ENCODE data around the gene GPR137.
"Not testable (repeated sequence)": the region's sequence is repeated elsewhere in the genome, so short reads cannot be mapped to it uniquely, and the experiment has no call there.

GPR137 gene

DNA sequence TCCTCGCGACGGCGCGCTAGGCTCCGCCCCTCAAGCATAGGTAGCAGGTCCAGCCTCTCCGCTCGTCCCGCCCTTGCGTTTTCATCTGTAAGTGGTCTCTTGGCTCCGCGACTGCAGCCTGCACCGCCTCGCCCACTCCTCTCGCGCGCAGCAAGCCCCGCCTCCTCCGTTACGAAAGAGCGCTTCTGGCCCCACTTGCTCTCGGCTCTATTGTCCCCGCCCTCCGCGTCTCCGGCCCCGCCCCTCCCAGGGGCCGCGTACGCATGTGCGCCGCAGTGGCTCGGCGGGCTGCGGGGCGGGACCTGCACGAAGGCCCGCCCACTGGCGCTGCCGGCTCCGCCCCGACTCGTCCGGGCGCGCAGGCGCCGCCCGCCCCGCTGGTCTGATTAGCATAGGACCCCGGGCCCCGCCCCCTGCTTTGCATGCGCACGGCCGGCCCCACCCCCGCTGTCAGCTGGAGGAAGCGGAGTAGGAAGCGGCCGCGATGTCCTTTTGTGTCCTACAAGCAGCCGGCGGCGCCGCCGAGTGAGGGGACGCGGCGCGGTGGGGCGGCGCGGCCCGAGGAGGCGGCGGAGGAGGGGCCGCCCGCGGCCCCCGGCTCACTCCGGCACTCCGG is 19.5 kb downstream of the GPR137 start, which contains the start of gene ESRRA:
TSS of gene ESRRA (plus strand) at position 450 of the 616 bp plus-strand sequence. CDS start 1,656 bp downstream, outside the sequence.
- peak; percentile 100 for DNase-seq

DNA sequence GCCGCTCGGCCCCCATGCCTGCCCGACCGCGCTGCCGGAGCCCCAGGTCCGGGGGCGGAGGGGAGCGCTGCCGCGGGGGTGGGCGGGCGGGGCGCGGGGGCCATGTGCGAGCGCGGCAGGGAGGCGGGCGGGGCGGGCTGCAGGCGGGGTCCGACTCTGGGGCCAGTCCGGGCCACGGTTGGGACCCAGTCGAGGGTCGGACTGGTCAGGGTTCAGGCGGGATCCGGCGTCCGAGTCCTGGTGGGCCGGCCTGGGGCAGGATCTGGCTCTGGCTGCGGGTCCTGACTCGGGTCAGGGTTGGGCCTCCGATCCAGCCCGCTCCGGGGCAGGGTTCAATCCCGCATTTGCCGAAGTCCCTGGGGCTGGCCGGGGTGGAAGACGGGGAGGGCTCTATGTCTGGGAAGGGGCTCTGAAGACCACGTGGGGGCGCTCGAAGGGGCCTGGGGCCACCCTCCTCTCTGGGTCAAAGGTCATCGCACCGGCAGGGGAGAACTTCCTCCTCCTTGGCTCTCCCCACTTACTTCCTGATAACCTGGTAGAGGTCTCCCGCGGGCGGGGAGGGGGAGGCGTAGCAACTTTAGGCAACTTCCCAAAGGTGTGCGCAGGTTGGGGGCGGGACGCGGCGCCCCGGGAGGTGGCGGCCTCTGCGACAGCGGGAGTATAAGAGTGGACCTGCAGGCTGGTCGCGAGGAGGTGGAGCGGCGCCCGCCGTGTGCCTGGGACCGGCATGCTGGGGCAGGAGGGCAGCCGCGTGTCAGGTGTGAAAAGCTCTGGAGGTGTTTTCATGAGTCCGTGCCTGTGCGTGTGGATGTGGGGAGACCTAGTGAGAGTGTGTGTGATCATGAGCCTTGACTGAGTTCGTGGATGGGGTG is 20.3 kb downstream of the GPR137 start:
- peak; percentile 72 for DNase-seq

DNA sequence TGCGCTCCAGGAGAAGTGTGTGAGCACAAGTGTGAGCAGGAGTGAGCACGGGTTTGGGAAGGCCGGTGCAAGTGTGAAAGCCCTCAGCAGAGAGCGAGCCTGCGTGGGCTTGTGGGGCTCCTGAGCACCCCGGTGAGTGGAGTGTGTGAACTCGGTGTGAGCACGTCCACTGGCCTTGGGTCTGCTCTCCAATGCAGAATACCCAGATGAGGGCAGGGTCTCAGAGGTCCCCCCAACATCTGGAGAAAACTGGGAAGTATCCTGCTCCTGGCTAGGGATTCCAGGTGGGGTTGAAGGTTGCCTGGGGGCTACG is 20.9 kb downstream of the GPR137 start:
- no peak for DNase-seq

DNA sequence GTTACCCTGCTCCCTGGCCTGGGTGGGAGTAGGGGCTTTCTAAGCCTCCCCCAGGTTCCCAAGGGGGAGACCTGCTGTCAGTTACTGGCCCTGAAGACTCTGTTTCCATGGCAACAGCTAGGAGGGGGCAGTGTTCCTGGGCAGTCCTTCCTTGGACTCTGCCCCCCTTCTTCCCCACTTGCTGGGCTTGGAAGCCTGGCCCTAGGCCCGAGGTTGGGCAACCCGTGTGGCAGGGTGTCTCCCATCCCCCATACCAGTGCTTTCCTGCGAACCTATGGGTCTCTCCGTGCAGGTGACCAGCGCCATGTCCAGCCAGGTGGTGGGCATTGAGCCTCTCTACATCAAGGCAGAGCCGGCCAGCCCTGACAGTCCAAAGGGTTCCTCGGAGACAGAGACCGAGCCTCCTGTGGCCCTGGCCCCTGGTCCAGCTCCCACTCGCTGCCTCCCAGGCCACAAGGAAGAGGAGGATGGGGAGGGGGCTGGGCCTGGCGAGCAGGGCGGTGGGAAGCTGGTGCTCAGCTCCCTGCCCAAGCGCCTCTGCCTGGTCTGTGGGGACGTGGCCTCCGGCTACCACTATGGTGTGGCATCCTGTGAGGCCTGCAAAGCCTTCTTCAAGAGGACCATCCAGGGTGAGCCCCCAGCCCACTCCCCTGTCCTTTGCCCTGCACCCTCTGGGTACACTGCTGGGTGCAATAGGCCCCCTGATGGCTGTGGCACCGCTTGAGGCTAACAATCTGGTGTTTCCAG is 21.4 kb downstream of the GPR137 start:
- no peak for DNase-seq

DNA sequence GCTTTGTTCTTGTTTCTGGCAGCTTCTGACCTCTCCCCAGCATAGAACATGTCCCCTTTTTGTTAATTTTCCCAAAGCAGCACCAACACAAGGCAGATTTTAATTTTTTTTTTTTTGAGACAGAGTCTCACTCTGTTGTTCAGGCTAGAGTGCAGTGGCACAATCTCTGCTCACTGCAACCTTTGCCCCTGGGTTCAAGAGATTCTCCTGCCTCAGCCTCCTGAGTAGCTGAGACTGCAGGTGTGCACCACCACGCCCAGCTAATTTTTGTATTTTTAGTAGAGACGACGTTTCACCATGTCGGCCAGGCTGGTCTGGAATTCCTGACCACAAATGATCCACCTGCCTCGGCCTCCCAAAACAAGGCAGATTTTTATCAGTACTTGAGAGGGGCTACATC is 22.1 kb downstream of the GPR137 start:
- DNase-seq, result not testable (repeated sequence)

DNA sequence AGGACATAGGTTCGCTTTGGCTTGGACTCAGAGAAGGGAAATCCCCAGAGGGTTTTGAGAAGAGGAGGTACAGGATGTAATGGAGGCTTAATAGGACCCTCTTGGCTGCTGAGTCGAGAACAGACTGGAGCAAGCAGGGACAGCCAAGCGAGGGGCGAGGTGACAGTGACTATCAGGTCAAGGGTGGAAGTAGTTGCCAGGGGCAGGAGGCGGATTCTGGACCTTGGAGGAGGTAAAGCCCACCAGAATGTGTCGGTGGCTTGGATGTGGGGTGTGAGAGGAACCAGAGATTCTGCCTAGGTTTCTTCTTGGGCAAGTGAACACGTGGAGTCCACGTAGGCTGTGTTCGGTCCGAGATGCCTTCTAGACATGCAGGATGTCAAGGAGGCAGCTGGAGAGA is 27.3 kb downstream of the GPR137 start:
- DNase-seq, result no peak

DNA sequence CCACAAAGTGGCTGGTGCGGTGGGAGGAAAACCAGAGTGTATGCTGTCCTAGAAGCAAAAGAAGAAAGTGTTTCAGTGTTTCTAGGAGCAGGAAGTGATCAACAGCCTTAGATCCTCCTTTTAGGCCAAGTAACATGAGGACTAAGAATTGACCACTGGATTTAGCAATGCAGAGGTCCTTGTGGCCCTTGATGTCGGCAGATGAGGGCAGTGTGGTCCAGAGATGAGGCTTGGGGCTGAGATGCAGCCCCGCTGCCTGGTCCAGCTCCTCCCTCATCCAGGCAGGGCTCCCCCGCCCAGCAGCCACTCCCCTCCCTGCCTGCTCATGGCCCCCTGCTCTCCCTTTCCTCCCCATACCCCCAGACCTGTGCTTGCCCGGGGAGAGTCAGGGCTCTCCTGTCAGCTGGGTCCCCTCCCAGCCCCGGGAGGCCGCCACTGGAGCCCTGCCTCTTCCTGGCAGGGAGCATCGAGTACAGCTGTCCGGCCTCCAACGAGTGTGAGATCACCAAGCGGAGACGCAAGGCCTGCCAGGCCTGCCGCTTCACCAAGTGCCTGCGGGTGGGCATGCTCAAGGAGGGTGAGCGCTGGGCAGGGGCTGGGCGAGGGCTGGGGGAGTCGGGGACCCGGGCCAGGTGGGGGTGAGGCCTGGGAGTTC is 28.0 kb downstream of the GPR137 start:
- no peak for DNase-seq

DNA sequence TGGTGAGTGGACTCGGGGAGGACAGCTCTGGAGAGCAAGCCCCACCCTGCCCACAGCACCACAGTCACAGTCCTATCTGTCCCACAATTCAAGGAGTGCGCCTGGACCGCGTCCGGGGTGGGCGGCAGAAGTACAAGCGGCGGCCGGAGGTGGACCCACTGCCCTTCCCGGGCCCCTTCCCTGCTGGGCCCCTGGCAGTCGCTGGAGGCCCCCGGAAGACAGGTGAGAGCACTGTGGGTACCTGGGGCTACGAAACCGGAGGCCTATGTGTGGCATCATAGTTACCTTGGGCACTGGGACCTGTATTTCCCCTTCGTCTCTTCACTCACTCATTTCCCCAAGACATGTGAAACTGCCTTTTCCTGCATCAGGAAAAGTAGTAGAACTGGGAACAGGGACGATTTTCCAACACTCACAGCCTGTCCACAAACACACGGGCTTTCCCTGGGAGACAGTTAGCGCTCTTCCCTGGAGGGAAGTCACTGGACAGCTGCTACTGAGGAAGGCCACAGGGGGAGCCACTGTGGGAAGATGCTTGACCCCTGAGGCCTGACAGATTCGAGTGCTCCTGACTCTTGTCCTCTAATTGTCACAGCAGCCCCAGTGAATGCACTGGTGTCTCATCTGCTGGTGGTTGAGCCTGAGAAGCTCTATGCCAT is 28.6 kb downstream of the GPR137 start:
- DNase-seq, result no peak

DNA sequence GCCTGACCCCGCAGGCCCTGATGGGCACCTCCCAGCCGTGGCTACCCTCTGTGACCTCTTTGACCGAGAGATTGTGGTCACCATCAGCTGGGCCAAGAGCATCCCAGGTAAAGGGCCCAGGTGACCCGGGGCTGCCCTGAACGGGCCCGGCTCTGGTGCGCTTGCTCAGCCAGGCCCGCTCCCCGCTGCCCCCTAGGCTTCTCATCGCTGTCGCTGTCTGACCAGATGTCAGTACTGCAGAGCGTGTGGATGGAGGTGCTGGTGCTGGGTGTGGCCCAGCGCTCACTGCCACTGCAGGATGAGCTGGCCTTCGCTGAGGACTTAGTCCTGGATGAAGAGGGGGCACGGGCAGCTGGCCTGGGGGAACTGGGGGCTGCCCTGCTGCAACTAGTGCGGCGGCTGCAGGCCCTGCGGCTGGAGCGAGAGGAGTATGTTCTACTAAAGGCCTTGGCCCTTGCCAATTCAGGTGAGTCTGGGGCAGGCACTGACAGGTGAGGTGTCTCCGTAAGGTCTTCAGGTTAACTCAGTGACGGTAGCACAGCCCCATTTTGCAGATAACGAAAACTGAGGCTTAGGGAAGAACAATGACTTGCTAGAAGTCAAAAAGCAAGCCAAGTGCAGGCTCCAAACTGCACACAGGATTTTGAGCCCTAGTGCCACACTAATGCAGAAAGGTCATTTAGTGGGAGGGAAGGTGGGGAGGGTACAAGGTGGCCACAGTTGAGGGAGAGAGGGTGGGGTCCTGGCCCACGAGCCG is 29.3 kb downstream of the GPR137 start:
- no peak for DNase-seq

DNA sequence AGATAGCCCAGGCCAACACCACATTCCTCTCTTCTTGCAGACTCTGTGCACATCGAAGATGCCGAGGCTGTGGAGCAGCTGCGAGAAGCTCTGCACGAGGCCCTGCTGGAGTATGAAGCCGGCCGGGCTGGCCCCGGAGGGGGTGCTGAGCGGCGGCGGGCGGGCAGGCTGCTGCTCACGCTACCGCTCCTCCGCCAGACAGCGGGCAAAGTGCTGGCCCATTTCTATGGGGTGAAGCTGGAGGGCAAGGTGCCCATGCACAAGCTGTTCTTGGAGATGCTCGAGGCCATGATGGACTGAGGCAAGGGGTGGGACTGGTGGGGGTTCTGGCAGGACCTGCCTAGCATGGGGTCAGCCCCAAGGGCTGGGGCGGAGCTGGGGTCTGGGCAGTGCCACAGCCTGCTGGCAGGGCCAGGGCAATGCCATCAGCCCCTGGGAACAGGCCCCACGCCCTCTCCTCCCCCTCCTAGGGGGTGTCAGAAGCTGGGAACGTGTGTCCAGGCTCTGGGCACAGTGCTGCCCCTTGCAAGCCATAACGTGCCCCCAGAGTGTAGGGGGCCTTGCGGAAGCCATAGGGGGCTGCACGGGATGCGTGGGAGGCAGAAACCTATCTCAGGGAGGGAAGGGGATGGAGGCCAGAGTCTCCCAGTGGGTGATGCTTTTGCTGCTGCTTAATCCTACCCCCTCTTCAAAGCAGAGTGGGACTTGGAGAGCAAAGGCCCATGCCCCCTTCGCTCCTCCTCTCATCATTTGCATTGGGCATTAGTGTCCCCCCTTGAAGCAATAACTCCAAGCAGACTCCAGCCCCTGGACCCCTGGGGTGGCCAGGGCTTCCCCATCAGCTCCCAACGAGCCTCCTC is 30.2 kb downstream of the GPR137 start:
- not testable (repeated sequence) for DNase-seq

DNA sequence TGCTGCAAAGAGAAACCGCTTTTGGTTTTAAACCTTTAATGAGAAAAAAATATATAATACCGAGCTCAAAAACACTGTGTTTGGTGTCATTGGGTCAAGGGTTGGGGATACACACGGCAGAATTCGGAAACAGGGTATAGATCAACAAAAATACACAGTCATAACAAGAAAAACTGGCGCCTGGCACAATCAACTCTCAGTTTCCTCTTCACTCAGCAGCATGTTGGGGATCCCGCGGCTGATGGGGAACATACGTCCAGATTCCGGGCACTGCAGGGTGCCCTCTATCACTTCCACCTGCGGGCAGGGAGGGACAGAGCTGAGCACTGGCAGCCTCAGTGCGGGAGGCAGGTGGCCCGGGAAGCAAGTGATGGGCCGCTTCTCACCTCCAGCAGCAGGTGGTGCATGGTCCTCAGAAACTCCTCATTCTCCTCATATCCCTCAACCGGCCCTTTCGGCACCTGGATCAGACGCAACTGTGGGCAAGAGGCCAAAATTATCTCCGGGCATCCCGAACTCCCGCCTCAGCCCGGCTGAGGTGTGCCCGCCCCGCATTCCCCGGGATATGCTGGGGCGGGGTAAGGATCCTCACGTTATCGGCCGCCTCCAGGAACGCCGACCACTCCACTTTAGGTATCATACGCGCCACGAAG is 31.1 kb downstream of the GPR137 start:
- DNase-seq, result no peak

DNA sequence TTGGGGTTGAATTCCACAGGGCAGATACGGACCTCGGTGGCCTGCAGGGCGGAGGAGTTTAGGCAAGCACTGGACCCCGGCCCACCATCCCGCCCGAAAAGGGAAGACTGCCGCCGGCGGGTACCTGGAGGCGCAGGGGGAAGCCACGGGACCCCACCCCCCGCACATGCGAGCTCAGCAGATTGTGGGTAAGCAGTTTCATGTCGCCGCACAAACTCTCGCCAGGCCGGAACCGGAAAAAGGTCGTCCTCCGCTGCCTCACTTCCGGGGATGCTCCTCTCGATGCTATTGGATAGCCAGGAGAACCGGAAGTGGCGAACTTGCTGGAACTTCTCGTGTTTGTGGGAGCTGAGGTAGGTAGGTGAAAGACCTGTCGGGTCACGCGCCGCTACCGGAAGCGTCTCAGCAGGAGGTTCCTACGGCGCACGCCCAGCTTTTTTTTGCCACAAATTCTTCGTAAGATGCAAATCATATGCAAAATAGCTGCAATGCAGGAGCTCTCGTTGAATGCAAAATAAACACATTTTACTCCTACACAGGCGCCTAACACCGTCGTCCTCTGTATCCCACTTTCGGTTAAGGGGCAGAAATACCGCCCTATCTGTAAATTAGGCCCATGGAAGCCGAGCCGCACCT is 31.8 kb downstream of the GPR137 start, which contains the start of gene TRMT112:
TSS of gene TRMT112 (minus strand) at position 235 of the 636 bp plus-strand sequence. CDS start at position 202, 33 bp downstream.
- DNase-seq, result peak; percentile 87

DNA sequence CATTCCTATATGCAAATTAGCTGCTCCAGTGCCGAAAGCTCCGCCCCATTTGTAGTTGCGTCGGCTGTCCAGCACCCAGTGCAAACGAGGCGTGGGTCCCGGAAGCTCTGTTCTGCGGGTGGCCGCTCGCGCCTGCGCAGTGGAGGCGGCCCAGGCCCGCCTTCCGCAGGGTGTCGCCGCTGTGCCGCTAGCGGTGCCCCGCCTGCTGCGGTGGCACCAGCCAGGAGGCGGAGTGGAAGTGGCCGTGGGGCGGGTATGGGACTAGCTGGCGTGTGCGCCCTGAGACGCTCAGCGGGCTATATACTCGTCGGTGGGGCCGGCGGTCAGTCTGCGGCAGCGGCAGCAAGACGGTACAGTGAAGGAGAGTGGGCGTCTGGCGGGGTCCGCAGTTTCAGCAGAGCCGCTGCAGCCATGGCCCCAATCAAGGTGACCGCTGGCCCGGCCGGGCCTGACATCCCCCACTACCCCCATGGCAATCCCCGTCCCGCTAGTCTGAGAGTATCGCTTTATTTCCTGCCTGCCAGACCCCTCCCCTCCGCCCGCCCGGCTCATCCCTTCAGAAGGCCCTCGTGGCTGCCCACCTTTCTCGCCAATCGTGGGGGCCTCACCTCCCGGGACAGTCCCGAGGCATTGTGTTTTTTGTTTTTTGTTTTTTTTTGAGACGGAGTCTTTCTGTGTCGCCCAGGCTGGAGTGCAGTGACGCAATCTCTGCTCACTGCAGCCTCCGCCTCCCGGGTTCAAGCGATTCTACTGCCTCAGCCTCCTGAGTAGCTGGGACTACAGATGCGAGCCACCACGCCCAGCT is 32.5 kb downstream of the GPR137 start, which contains the start of gene PRDX5:
TSS of gene PRDX5 (plus strand) at position 161 of the 805 bp plus-strand sequence. CDS start at position 256, 95 bp downstream.
- DNase-seq, result peak; percentile 94

DNA sequence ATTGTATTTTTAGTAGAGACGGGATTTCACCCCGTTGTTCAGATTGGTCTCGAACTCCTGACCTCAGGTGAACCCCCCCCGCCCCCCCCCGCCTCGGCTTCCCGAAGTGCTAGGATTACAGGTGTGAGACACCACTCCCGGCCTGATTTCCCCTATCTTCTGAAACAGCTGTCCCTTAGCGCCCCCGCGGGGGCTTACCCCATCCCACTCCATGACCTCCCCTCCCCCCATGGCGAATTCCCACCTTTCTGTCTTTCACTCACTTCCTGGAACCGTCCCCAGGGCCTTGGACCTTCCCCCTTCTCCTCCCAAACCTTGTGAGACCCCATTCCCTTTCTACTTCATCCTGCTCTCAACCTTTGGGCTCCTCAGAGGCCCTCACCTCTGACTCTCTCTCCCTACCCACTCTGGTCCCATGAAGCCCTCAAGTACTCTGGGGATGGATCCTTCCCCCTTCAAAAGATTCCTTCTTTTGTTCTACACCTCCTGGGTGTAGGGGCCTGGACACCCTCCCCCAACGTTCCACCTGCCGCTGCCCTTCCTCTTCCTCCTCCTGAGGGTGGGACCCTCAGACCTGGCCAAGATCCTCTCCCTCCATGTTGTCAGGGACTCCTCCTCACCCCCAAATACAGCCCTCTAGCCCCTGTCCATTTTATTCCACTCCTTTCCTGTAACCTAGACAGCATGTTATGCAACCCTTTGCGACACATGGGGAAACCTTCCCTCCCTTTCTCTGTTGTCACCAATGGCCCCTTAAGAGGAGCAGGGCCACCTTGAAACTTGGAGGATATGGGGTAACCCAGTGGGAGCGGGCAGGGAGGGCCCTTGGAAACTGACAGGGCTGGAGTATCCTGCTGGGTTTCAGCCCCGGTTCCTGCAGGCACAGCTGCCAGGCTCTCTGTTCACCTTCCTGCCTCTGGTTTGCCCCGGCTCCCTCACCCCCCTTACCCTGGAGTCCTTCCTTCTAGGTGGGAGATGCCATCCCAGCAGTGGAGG is 33.4 kb downstream of the GPR137 start:
- no peak for DNase-seq

DNA sequence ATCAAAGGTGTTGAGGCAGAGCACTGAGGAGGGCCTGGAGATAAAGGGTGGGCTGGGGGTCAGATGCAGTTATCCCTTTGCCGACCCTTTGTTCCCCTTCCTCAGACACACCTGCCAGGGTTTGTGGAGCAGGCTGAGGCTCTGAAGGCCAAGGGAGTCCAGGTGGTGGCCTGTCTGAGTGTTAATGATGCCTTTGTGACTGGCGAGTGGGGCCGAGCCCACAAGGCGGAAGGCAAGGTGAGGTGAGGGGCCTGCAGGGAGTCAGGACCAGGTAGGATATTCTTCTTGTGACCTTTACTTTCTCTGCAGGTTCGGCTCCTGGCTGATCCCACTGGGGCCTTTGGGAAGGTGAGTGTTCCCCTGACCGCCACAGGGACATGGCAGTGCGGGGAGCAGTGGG is 34.9 kb downstream of the GPR137 start:
- DNase-seq, result no peak

DNA sequence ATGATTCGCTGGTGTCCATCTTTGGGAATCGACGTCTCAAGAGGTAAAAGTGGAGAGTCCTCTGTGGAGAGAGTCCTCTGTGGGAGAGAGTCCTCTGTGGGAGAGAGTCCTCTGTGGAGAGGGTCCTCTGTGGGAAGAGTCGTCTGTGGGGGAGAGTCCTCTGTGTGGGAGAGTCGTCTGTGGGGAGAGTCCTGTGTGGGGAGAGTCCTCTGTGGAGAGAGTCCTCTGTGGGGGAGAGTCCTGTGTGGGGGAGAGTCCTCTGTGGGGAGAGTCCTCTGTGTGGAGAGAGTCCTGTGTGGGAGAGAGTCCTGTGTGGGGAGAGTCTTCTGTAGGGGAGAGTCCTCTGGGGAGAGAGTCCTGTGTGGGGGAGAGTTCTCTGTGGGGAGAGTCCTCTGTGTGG is 35.4 kb downstream of the GPR137 start:
- no peak for DNase-seq

DNA sequence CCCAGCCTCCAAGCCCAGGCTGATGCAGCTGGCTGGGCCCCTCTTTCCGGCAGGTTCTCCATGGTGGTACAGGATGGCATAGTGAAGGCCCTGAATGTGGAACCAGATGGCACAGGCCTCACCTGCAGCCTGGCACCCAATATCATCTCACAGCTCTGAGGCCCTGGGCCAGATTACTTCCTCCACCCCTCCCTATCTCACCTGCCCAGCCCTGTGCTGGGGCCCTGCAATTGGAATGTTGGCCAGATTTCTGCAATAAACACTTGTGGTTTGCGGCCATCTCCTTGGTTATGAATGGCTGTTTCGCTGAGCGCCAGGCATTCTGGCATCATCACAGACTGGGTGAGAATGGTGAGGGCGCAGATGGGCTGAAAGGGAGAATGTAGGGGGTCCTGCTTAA is 35.9 kb downstream of the GPR137 start:
- DNase-seq, result no peak
